ENCODE data around the gene ANKRD18B.
"Not testable (repeated sequence)": the region's sequence is repeated elsewhere in the genome, so short reads cannot be mapped to it uniquely, and the experiment has no call there.

Gene ANKRD18B

GRCh38 chr9:33533958-33534357 is 9.9 kb downstream of the ANKRD18B start:
- not testable (repeated sequence) for DNase-seq (ENCODE audit: low read depth in 2 of 2)

- no peak for DNase-seq (ENCODE audit: low read depth in 2 of 2)
Observed at GRCh38 chr9:33535541-33535940, 11.5 kb downstream of the ANKRD18B start.

GRCh38 chr9:33543463-33543862 is 19.4 kb downstream of the ANKRD18B start:
- not testable (repeated sequence) for DNase-seq (ENCODE audit: low read depth in 2 of 2)

GRCh38 chr9:33545715-33546114 is 21.7 kb downstream of the ANKRD18B start:
- DNase-seq (ENCODE audit: low read depth in 2 of 2): not testable (repeated sequence)

- DNase-seq (ENCODE audit: low read depth in 2 of 2): not testable (repeated sequence)
Observed at GRCh38 chr9:33548816-33549215, 24.8 kb downstream of the ANKRD18B start.

GRCh38 chr9:33549418-33549817 is 25.4 kb downstream of the ANKRD18B start:
- not testable (repeated sequence) for DNase-seq (ENCODE audit: low read depth in 2 of 2)

DNA sequence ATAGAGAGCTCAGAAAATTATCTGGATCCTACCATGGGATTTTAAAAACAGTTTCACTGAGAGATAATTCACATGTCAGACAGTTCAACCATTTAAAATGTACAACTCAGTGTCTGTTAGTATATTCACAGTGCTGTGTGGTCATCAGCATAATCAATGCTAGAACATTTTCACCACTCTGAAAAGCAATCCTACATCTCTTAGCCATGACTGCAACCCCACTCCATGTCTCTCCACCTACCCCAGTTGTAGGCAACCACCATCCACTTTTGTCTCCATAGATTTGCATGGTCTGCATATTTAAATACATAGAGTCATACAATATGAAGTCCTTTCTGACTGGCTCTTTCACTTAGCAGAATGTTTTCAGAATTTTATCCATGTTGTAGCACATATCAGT is 27.1 kb downstream of the ANKRD18B start:
- not testable (repeated sequence) for DNase-seq (ENCODE audit: low read depth in 2 of 2)

DNA sequence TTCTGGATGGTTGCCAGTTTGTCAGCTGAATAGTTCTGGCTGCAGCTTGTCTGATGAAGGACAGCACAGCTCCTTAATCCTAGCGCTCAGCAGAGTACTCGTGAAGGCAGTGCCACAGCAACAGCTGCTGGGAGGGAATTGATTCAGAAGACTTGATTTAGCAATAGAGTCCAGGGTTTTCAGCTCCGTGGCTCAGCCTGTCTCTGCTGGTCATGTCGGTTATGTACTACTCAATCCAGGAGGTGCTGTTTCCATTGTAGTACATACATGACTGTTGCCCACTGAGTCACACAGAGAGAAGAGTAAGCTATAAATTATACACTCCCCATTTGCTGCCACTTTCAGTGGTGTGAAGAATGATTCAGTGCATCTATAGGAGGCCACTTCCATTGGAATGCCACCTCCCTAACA is 28.3 kb downstream of the ANKRD18B start:
- not testable (repeated sequence) for DNase-seq (ENCODE audit: low read depth in 2 of 2)

GRCh38 chr9:33560217-33560616 is 36.2 kb downstream of the ANKRD18B start:
- DNase-seq (ENCODE audit: low read depth in 2 of 2): not testable (repeated sequence)

DNA sequence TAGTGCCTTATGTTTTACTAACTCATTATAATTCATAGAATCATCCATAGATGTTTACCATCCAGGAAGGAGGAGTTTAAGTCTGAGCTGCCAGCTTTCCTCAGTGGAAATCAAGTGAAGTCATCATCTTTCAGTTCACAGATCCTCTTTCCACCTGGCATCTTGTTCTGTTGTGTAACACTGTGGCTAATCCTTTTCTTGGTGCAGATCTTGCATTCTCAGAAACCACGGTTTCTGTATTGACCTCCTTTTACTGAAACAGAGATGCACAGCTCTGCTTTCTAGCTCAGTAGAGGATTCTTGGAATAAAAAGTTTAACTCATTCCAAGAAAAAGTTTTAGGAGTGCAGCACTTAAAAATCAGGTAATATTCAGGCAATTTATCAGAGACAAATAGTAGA is 38.1 kb downstream of the ANKRD18B start:
- DNase-seq (ENCODE audit: low read depth in 2 of 2): not testable (repeated sequence)

GRCh38 chr9:33567776-33568175 is 43.7 kb downstream of the ANKRD18B start:
- DNase-seq (ENCODE audit: low read depth in 2 of 2): not testable (repeated sequence)

- DNase-seq (ENCODE audit: low read depth in 2 of 2): not testable (repeated sequence)
Observed at GRCh38 chr9:33577786-33578185, 53.7 kb downstream of the ANKRD18B start.

- DNase-seq (ENCODE audit: low read depth in 2 of 2): not testable (repeated sequence)
Observed at GRCh38 chr9:33579996-33580395, 55.9 kb downstream of the ANKRD18B start.

DNA sequence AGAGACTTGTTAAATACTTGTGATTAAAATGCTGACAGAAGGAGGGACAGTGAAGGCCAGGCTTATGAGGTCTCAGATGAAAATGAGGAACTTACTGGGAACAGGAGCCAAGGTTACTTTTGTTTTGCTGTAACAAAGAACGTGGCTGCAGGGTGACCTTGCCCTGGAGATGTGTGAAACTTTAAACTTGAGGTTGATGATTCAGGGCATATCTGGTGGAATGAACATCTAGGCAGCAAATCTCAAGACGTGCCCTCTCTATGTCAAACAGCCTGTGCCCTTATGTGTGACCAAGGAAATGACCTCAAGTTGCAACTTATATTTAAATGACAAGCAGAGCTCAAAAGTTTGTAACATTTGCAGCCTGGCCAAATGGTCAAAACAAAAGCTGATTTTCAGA is 58.6 kb downstream of the ANKRD18B start:
- DNase-seq (ENCODE audit: low read depth in 2 of 2): not testable (repeated sequence)

- DNase-seq (ENCODE audit: low read depth in 2 of 2): not testable (repeated sequence)
Observed at GRCh38 chr9:33586128-33586527, 62.1 kb downstream of the ANKRD18B start.

- not testable (repeated sequence) for DNase-seq (ENCODE audit: low read depth in 2 of 2)
Observed at GRCh38 chr9:33587799-33588198, 63.7 kb downstream of the ANKRD18B start.

- DNase-seq (ENCODE audit: low read depth in 2 of 2): not testable (repeated sequence)
Observed at GRCh38 chr9:33588876-33589275, 64.8 kb downstream of the ANKRD18B start.

- DNase-seq (ENCODE audit: low read depth in 2 of 2): not testable (repeated sequence)
Observed at GRCh38 chr9:33590857-33591256, 66.8 kb downstream of the ANKRD18B start.

DNA sequence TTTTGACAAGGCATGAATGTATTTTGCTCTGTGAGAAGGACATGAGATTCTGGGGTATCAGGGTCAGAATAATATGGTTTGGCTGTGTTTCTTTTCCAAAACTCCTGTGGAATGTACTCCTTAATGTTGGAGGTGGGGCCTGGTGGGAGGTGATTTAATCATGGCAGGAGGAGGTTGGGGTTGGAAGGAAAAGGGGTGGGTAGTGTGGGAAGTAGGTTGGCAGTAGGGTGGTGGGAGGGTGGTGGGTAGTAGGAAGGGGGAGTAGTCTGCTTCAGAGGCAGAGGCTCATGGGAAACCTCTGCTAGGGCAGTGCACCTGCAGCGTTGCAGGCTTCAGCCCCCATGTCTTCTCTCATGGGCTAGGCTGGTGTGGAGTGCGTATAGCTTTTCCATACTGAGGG is 72.9 kb downstream of the ANKRD18B start:
- DNase-seq (ENCODE audit: low read depth in 2 of 2): not testable (repeated sequence)

GRCh38 chr9:33597386-33597785 is 73.3 kb downstream of the ANKRD18B start:
- not testable (repeated sequence) for DNase-seq (ENCODE audit: low read depth in 2 of 2)

- not testable (repeated sequence) for DNase-seq (ENCODE audit: low read depth in 2 of 2)
Observed at GRCh38 chr9:33598796-33599379, 74.8 kb downstream of the ANKRD18B start.

DNA sequence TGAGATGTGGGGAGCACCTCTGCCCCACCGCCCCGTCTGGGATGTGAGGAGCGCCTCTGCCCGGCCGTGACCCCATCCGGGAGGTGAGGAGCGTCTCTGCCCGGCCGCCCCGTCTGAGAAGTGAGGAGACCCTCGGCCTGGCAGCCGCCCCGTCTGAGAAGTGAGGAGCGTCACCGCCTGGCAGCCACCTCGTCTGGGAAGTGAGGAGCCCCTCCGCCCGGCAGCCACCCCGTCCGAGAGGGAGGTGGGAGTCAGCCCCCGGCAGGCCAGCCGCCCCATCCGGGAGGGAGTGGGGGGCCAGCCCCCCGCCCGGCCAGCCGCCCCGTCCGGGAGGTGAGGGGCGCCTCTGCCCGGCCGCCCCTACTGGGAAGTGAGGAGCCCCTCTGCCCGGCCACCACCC is 76.9 kb downstream of the ANKRD18B start:
- DNase-seq (ENCODE audit: low read depth in 2 of 2): not testable (repeated sequence)

GRCh38 chr9:33604249-33604648 is 80.2 kb downstream of the ANKRD18B start:
- not testable (repeated sequence) for DNase-seq (ENCODE audit: low read depth in 2 of 2)

DNA sequence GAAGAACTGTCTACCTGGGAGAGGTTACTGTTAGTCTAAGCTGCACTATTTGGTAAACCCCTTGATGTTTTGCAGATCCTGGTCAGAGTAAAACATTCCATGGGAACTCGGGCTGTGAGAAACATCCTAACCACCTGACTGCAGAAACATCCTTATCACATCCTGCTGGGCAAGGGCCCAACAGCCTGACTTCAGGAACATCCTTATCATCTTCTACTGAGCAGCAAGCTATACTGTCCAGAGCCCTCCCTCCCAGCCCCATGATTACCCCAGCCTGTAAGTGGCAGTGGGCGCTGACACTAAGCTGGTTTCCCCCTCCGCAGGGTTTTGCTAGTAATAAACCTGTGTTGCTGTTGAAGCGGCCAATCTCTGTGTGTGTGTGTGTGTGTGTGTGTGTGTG is 80.9 kb downstream of the ANKRD18B start:
- DNase-seq (ENCODE audit: low read depth in 2 of 2): not testable (repeated sequence)
